ENCODE data around the gene AGRN.

AGRN gene

GRCh38 chr1:1085911-1086841, 66.3 kb downstream of the AGRN start:
- Histone ChIP-seq H3K36me3 (ENCODE audit: control insufficient read depth, insufficient read depth, low read length) (peaks cover 2% of the 10 kb centered on the region; the same call in 1 of the 2 replicates), H3K4me3 (replicated peaks; ENCODE audit: low read depth, low read length) (no peak overlapping the region), H3K27me3 (replicated peaks; ENCODE audit: control insufficient read depth, insufficient read depth, low read length) (no peaks in the 10 kb centered on the region)
- TF ChIP-seq, protein P1, sequence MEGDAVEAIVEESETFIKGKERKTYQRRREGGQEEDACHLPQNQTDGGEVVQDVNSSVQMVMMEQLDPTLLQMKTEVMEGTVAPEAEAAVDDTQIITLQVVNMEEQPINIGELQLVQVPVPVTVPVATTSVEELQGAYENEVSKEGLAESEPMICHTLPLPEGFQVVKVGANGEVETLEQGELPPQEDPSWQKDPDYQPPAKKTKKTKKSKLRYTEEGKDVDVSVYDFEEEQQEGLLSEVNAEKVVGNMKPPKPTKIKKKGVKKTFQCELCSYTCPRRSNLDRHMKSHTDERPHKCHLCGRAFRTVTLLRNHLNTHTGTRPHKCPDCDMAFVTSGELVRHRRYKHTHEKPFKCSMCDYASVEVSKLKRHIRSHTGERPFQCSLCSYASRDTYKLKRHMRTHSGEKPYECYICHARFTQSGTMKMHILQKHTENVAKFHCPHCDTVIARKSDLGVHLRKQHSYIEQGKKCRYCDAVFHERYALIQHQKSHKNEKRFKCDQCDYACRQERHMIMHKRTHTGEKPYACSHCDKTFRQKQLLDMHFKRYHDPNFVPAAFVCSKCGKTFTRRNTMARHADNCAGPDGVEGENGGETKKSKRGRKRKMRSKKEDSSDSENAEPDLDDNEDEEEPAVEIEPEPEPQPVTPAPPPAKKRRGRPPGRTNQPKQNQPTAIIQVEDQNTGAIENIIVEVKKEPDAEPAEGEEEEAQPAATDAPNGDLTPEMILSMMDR (IDR thresholded peaks at IDR 0.05; ENCODE audit: insufficient read depth, low read length, poor library complexity, severe bottlenecking), result no peak
- no peak for DNase-seq (ENCODE audit: extremely low read depth, insufficient read length)

DNA sequence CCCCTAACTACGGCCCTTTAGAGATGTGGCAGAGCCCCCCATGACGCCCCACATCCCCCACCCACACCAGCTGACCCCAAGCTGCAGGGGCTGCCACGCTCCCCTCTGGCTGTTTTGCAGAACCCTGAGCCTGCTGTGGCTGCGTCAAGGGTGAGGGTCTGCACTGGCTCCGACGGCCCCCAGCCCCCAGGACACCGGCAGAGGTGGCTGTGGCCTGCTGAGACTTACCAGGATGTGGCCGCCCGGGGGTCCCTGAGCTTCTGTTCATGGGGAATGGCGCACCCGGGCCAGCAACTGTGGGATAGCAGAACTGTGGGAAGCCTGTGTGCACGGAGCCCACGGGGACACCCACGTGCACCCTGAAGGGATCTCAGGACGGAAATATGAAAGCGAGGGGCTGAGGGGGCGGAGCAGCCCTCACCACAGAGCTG, 67.0 kb downstream of the AGRN start:
- Histone ChIP-seq H3K36me3 (ENCODE audit: control insufficient read depth, insufficient read depth, low read length) (peaks cover 2% of the 10 kb centered on the region; the same call in 1 of the 2 replicates), H3K4me3 (replicated peaks; ENCODE audit: low read depth, low read length) (no peak overlapping the region), H3K27me3 (replicated peaks; ENCODE audit: control insufficient read depth, insufficient read depth, low read length) (no peaks in the 10 kb centered on the region)
- DNase-seq (ENCODE audit: extremely low read depth, insufficient read length), result no peak
- TF ChIP-seq, protein P1 (IDR thresholded peaks at IDR 0.05; ENCODE audit: insufficient read depth, low read length, poor library complexity, severe bottlenecking), result no peak

- Histone ChIP-seq H3K36me3 (ENCODE audit: control insufficient read depth, insufficient read depth, low read length) (peaks cover 2% of the 10 kb centered on the region; the same call in 1 of the 2 replicates), H3K4me3 (replicated peaks; ENCODE audit: low read depth, low read length) (no peak overlapping the region), H3K27me3 (replicated peaks; ENCODE audit: control insufficient read depth, insufficient read depth, low read length) (no peaks in the 10 kb centered on the region)
- TF ChIP-seq, protein P1 (IDR thresholded peaks at IDR 0.05; ENCODE audit: insufficient read depth, low read length, poor library complexity, severe bottlenecking), result no peak
- no peak for DNase-seq (ENCODE audit: extremely low read depth, insufficient read length)
These were observed 67.6 kb downstream of the AGRN start for GRCh38 chr1:1087351-1088028.

DNA sequence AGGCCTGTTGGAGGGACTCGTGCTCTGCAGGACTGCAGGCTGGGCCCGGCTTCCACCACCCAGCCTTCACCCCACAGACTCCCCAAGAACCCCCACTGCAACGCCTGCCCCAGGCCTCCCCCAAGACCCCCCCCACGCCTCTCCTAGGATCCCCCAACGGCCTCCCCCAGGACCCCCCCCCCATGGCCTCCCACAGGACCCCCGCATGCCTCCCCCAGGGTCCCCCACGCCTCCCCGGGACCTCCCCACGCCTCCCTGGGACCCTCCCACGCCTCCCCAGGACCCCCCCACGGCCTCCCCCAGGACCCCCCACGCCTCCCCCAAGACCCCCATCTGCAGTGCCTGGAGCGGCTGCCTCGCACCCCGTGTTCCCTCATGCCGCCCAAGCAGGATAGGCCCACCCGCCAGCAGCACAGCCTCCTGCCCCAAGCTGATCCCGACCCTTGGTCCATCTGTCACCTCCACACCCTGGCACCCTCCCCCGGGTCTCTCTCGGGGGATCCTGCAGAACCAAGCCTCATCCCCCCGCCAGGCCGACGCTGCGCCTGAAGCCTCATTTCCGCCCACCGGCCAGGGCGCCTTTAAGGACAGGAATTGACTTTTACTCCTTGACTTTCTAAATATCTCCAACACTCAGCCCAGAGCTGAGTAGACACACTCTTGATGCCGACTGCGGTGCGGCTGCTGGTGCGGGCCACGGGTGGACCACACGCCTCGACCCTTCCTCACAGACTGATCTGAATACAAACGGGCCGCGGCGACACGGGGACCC, 68.3 kb downstream of the AGRN start:
- Histone ChIP-seq H3K4me3 (replicated peaks; ENCODE audit: low read depth, low read length) (no peak overlapping the region), H3K36me3 (ENCODE audit: control insufficient read depth, insufficient read depth, low read length) (peaks cover 2% of the 10 kb centered on the region; the same call in 1 of the 2 replicates), H3K27me3 (replicated peaks; ENCODE audit: control insufficient read depth, insufficient read depth, low read length) (no peaks in the 10 kb centered on the region)
- TF ChIP-seq, protein P1 (IDR thresholded peaks at IDR 0.05; ENCODE audit: insufficient read depth, low read length, poor library complexity, severe bottlenecking), result no peak
- no peak for DNase-seq (ENCODE audit: extremely low read depth, insufficient read length)

DNA sequence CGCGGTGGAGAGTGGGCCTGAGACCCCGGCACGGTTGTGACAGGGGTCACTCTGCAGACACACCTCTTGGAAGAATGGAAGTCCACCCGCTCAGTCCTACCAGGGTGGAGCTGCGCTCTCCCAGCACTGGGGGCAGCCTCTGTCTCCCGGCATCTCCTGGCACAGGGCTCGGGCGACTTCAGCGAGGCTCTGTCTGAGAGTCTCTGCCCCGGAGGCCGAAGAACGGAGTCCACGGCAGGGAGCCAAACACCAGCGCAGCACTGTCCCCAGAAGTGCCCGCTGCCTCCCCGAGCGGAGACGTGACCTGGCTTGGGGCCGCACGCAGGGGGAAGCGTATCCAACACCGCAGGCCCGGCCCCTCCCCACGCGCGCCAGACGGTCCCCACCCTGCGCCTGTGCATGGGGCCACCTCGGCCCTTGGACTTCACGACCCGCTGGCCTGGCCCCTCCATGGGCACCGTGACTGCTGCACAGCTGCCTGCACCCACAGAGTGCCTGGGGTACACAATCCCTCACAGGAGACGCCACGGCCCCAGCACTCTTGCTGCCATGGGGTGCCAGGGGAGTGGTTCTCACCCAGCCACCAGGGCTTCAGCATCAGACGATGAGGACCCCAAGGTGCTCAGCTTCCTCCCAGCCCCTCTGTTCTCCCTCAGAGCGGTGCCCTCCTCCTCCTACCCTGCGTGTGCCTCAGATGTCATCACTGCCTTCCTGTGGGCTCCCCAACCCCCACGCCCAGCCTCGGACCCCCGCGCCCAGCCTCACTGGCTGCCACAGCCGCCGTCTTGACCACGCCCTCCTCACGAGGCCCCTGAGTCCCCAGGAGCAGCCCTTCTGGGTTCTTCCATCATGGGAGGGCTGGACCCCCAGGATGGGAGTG, 69.1 kb downstream of the AGRN start:
- TF ChIP-seq, protein P1 (IDR thresholded peaks at IDR 0.05; ENCODE audit: insufficient read depth, low read length, poor library complexity, severe bottlenecking), result no peak
- no peak for DNase-seq (ENCODE audit: extremely low read depth, insufficient read length)
- Histone ChIP-seq H3K36me3 (ENCODE audit: control insufficient read depth, insufficient read depth, low read length) (peaks cover 2% of the 10 kb centered on the region; the same call in 1 of the 2 replicates), H3K27me3 (replicated peaks; ENCODE audit: control insufficient read depth, insufficient read depth, low read length) (no peaks in the 10 kb centered on the region), H3K4me3 (replicated peaks; ENCODE audit: low read depth, low read length) (no peak overlapping the region)

Measured in GM06990 (cell line).